ENCODE results near the gene EYS.
"Not testable (repeated sequence)": the region's sequence is repeated elsewhere in the genome, so short reads cannot be mapped to it uniquely, and the experiment has no call there.

EYS gene

GRCh38 chr6:65524232-65524631, 182.8 kb downstream of the EYS start:
- no peak overlapping the region for H3K4me2 ChIP-seq
- TF ChIP-seq CTCF (conservative IDR thresholded peaks at IDR 0.05; ENCODE audit: low read depth, low read length) = no peak

GRCh38 chr6:65505736-65506135, 201.3 kb downstream of the EYS start:
- H3K36me3 ChIP-seq (ENCODE audit: insufficient read depth) = no peaks in the 10 kb centered on the region
- no peaks in the 10 kb centered on the region for H3K79me2 ChIP-seq (ENCODE audit: insufficient read depth, low read depth)
- H3K4me3 ChIP-seq (IDR thresholded peaks at IDR 0.05; ENCODE audit: insufficient read depth, low read depth, low read length) = no peak overlapping the region
- TF ChIP-seq CTCF (conservative IDR thresholded peaks at IDR 0.05; ENCODE audit: low read depth, low read length) = no peak
- no peaks in the 10 kb centered on the region for H3K4me1 ChIP-seq (ENCODE audit: low read depth, poor library complexity, severe bottlenecking)
- no peak overlapping the region for H2AFZ ChIP-seq (ENCODE audit: low read depth)
- no peak overlapping the region for H3K27ac ChIP-seq
- no peaks in the 10 kb centered on the region for H4K20me1 ChIP-seq (ENCODE audit: insufficient read depth)
- no peak overlapping the region for H3K9ac ChIP-seq
- H3K27me3 ChIP-seq (ENCODE audit: insufficient read depth, low read depth) = no peaks in the 10 kb centered on the region
- no peak overlapping the region for H3K4me2 ChIP-seq

More at GRCh38 chr6:65524232-65524631, 182.8 kb downstream of the EYS start:
- Histone ChIP-seq H3K27me3 (ENCODE audit: insufficient read depth, low read depth) (no peaks in the 10 kb centered on the region), H3K9ac (no peak overlapping the region), H3K36me3 (ENCODE audit: insufficient read depth) (no peaks in the 10 kb centered on the region), H3K27ac (no peak overlapping the region), H3K4me3 (IDR thresholded peaks at IDR 0.05; ENCODE audit: insufficient read depth, low read depth, low read length) (no peak overlapping the region), H4K20me1 (ENCODE audit: insufficient read depth) (no peaks in the 10 kb centered on the region), H2AFZ (ENCODE audit: low read depth) (no peak overlapping the region), H3K4me1 (ENCODE audit: low read depth, poor library complexity, severe bottlenecking) (no peaks in the 10 kb centered on the region), H3K79me2 (ENCODE audit: insufficient read depth, low read depth) (no peaks in the 10 kb centered on the region)

GRCh38 chr6:65501045-65501444, 206.0 kb downstream of the EYS start:
- H4K20me1 ChIP-seq (ENCODE audit: insufficient read depth) = no peaks in the 10 kb centered on the region
- H3K4me2 ChIP-seq = no peak overlapping the region
- no peaks in the 10 kb centered on the region for H3K27me3 ChIP-seq (ENCODE audit: insufficient read depth, low read depth)
- no peaks in the 10 kb centered on the region for H3K4me1 ChIP-seq (ENCODE audit: low read depth, poor library complexity, severe bottlenecking)
- H2AFZ ChIP-seq (ENCODE audit: low read depth) = no peak overlapping the region
- TF ChIP-seq CTCF (conservative IDR thresholded peaks at IDR 0.05; ENCODE audit: low read depth, low read length) = no peak
- no peak overlapping the region for H3K9ac ChIP-seq
- no peaks in the 10 kb centered on the region for H3K79me2 ChIP-seq (ENCODE audit: insufficient read depth, low read depth)
- no peak overlapping the region for H3K4me3 ChIP-seq (IDR thresholded peaks at IDR 0.05; ENCODE audit: insufficient read depth, low read depth, low read length)
- no peaks in the 10 kb centered on the region for H3K36me3 ChIP-seq (ENCODE audit: insufficient read depth)
- no peak overlapping the region for H3K27ac ChIP-seq

- not testable (repeated sequence) for H3K27me3 ChIP-seq (ENCODE audit: insufficient read depth, low read depth); H3K27ac ChIP-seq; H3K79me2 ChIP-seq (ENCODE audit: insufficient read depth, low read depth); H2AFZ ChIP-seq (ENCODE audit: low read depth); H3K9ac ChIP-seq; H3K4me2 ChIP-seq; H4K20me1 ChIP-seq (ENCODE audit: insufficient read depth); H3K36me3 ChIP-seq (ENCODE audit: insufficient read depth); H3K4me1 ChIP-seq (ENCODE audit: low read depth, poor library complexity, severe bottlenecking); H3K4me3 ChIP-seq (IDR thresholded peaks at IDR 0.05; ENCODE audit: insufficient read depth, low read depth, low read length)
Observed at GRCh38 chr6:65483652-65484051, 223.4 kb downstream of the EYS start.

GRCh38 chr6:65469650-65470049, 237.4 kb downstream of the EYS start:
- Histone ChIP-seq H3K4me3 (IDR thresholded peaks at IDR 0.05; ENCODE audit: insufficient read depth, low read depth, low read length) (no peak overlapping the region), H3K4me2 (no peak overlapping the region), H3K79me2 (ENCODE audit: insufficient read depth, low read depth) (no peaks in the 10 kb centered on the region), H2AFZ (ENCODE audit: low read depth) (no peak overlapping the region), H3K4me1 (ENCODE audit: low read depth, poor library complexity, severe bottlenecking) (no peaks in the 10 kb centered on the region), H3K9ac (no peak overlapping the region), H3K27ac (no peak overlapping the region), H4K20me1 (ENCODE audit: insufficient read depth) (no peaks in the 10 kb centered on the region), H3K27me3 (ENCODE audit: insufficient read depth, low read depth) (no peaks in the 10 kb centered on the region), H3K36me3 (ENCODE audit: insufficient read depth) (no peaks in the 10 kb centered on the region)
- no peak for TF ChIP-seq CTCF (conservative IDR thresholded peaks at IDR 0.05; ENCODE audit: low read depth, low read length)
